A549 (cell line): ENCODE data around the gene APBB2. TPM values are rescaled to one million over a fixed set of nuclear protein-coding genes. Genes with fewer than 3 reads are reported as not detected.
"Not testable (repeated sequence)": the region's sequence is repeated elsewhere in the genome, so short reads cannot be mapped to it uniquely, and the experiment has no call there.

Experiments
- ATAC-seq, 2 experiments: fragments of 200-7000 bp in 1 of 2; fragments of >200 bp in 1 of 2; cut with Nextera tagmentation in 1 of 2; cut with Tn5 transposase in 1 of 2; 3 replicates each; pipeline versions ENCODE4 v1.8.0 to v1.9.1; 2018 to 2020; ENCODE audit warnings: mild to moderate bottlenecking in 1 of 2, moderate library complexity in 1 of 2
- CTCF ChIA-PET: fragments of 300-600 bp; sonication (Branson Sonifier 250); formaldehyde crosslinking; extraction: SDS; loops from one replicate; lab custom pipeline; 2021; ENCODE audit warnings: antibody characterized with exemption, inconsistent platforms; lab: Yijun Ruan, JAX
- POLR2A ChIA-PET: fragments of 350-600 bp; formaldehyde crosslinking; extraction: SDS; loops from one replicate; lab custom pipeline; 2021; ENCODE audit warnings: antibody characterized with exemption, inconsistent platforms; lab: Yijun Ruan, JAX
- DNase-seq, 2 experiments: peaks; one replicate each; pipeline versions ENCODE4 v3.0.0 to v3.0.0-alpha.2; 2011 to 2016; ENCODE audit warnings: low read depth in 1 of 2, low spot score in 1 of 2
- FAIRE-seq: peaks from 2 replicates; lab custom pipeline; 2011; peaks lifted over from hg19 to GRCh38; lab: Jason Lieb, UNC
- H3K27ac ChIP-seq, 2 experiments: fragments of >200 bp; sonication (Bioruptor Twin); formaldehyde crosslinking; 3 replicates each; pipeline ENCODE4 v1.5.1; 2016 to 2017
- H3K4me1 ChIP-seq: fragments of >200 bp; sonication (Bioruptor Twin); formaldehyde crosslinking; 3 replicates; pipeline ENCODE4 v1.6.1; 2016
- H3K4me2 ChIP-seq: fragments of >200 bp; sonication (Bioruptor Twin); formaldehyde crosslinking; 3 replicates; pipeline ENCODE4 v1.6.1; 2016
- H3K4me3 ChIP-seq: fragments of >200 bp; sonication (Bioruptor Twin); formaldehyde crosslinking; 3 replicates; pipeline ENCODE4 v1.5.1; 2016
- H3K9me3 ChIP-seq: fragments of >200 bp; sonication (Bioruptor Twin); formaldehyde crosslinking; 3 replicates; pipeline ENCODE4 v1.6.1; 2016
- ATOH8 ChIP-seq: fragments of 250-450 bp; sonication (Bioruptor Pico); IDR thresholded peaks from 2 replicates; pipeline ENCODE4 v1.5.0; 2020; ENCODE audit warnings: low read depth, mild to moderate bottlenecking, moderate library complexity
- CBX8 ChIP-seq: fragments of 200-600 bp; sonication (generic); IDR thresholded peaks from 2 replicates; pipeline ENCODE4 v1.6.1; 2016
- CTCF ChIP-seq: fragments of >200 bp; sonication (Bioruptor Twin); formaldehyde crosslinking; IDR thresholded peaks from 3 replicates; pipeline ENCODE4 v1.5.1; 2016
- E2F6 ChIP-seq: IDR thresholded peaks from 2 replicates; pipeline ENCODE4 v1.6.1; 2012; ENCODE audit warnings: low read depth, borderline replicate concordance
- EHF ChIP-seq: fragments of 250-450 bp; sonication (Bioruptor Pico); IDR thresholded peaks from 2 replicates; pipeline ENCODE4 v1.5.0; 2020; ENCODE audit warnings: mild to moderate bottlenecking
- FOSB ChIP-seq: fragments of 250-450 bp; sonication (Bioruptor Pico); IDR thresholded peaks from 2 replicates; pipeline ENCODE4 v1.5.0; 2020; ENCODE audit warnings: mild to moderate bottlenecking, moderate library complexity
- FOXS1 ChIP-seq: fragments of 250-450 bp; sonication (Bioruptor Pico); IDR thresholded peaks from 2 replicates; pipeline ENCODE4 v1.5.0; 2020; ENCODE audit warnings: mild to moderate bottlenecking, moderate library complexity
- HOXA7 ChIP-seq: fragments of 250-450 bp; sonication (Bioruptor Pico); IDR thresholded peaks from 2 replicates; pipeline ENCODE4 v1.5.0; 2020; ENCODE audit warnings: mild to moderate bottlenecking, moderate library complexity
- HOXB13 ChIP-seq: fragments of 250-450 bp; sonication (Bioruptor Pico); IDR thresholded peaks from 2 replicates; pipeline ENCODE4 v1.5.0; 2020; ENCODE audit warnings: low read depth, mild to moderate bottlenecking, moderate library complexity
- JUNB ChIP-seq: fragments of >200 bp; sonication (Bioruptor Twin); formaldehyde crosslinking; IDR thresholded peaks from 2 replicates; pipeline ENCODE4 v1.6.1; 2016
- MYC ChIP-seq: IDR thresholded peaks from 2 replicates; pipeline ENCODE4 v1.6.1; 2012; ENCODE audit warnings: mild to moderate bottlenecking, inconsistent platforms, low read length, improper control_type of control experiment, borderline replicate concordance
- NFE2L2 ChIP-seq: fragments of 150-350 bp; conservative IDR thresholded peaks from 2 replicates; pipeline ENCODE4 v1.6.1; 2014; ENCODE audit warnings: low read length
- NPAS2 ChIP-seq: fragments of 250-450 bp; sonication (Bioruptor Pico); IDR thresholded peaks from 2 replicates; pipeline ENCODE4 v1.8.0; 2022; ENCODE audit warnings: mild to moderate bottlenecking, moderate library complexity, borderline replicate concordance
- POLR2A ChIP-seq: IDR thresholded peaks from 2 replicates; pipeline ENCODE4 v1.6.1; 2012; ENCODE audit warnings: mild to moderate bottlenecking, low read length
- RARB ChIP-seq: fragments of 250-450 bp; sonication (Bioruptor Pico); IDR thresholded peaks from 2 replicates; pipeline ENCODE4 v1.8.0; 2021; ENCODE audit warnings: mild to moderate bottlenecking, moderate library complexity
- RNF2 ChIP-seq: fragments of 200-600 bp; sonication (generic); IDR thresholded peaks from 2 replicates; pipeline ENCODE4 v1.6.1; 2016; ENCODE audit warnings: low read depth, mild to moderate bottlenecking, antibody characterized with exemption, moderate library complexity, borderline replicate concordance
- SMC3 ChIP-seq: fragments of >200 bp; sonication (Bioruptor Twin); formaldehyde crosslinking; IDR thresholded peaks from 3 replicates; pipeline ENCODE4 v1.6.1; 2018; ENCODE audit warnings: inconsistent platforms
- TP53 ChIP-seq: fragments of 250-450 bp; sonication (Bioruptor Pico); IDR thresholded peaks from 2 replicates; pipeline ENCODE4 v1.5.0; 2021; ENCODE audit warnings: mild to moderate bottlenecking, moderate library complexity
- ZNF302 ChIP-seq: fragments of 250-450 bp; sonication (Bioruptor Pico); IDR thresholded peaks from 2 replicates; pipeline ENCODE4 v1.9.0; 2021; ENCODE audit warnings: inconsistent platforms, mild to moderate bottlenecking, moderate library complexity
- WGBS: methylation state at CpG from one replicate; pipeline ENCODE4 v1.1.6; 2017; ENCODE audit errors: missing lambda C conversion rate; 5-methylcytosine and 5-hydroxymethylcytosine counted together
- polyA plus RNA-seq, 4 experiments: library from polyadenylated mRNA; depleted of rRNA in 3 of 4; stranded (reverse); fragments of >200 nt; fragmentation: RNase III in 1 of 4; extraction: RNeasy Plus Mini Kit Qiagen cat#74134 plus additional on column Dnase treatment in 1 of 4; gene quantifications; 2 replicates in 3 of 4; 3 replicates in 1 of 4; pipeline ENCODE4 v1.2.3, GENCODE V29; 2011 to 2017
- TF ChIP-seq, protein P1 (sequence below): fragments of 150-350 bp; IDR thresholded peaks from 2 replicates; pipeline ENCODE4 v1.6.1; 2014; ENCODE audit warnings: low read depth, mild to moderate bottlenecking, low read length
- TF ChIP-seq, protein P2 (sequence below): fragments of 250-450 bp; sonication (Bioruptor Pico); IDR thresholded peaks from 2 replicates; pipeline ENCODE4 v1.5.0; 2021; ENCODE audit warnings: mild to moderate bottlenecking, moderate library complexity, borderline replicate concordance

Gene APBB2
- polyA plus RNA-seq, 2 of the 4 experiments (the other 2 are of a cell fraction), result 8.3 to 31.9 TPM

- Histone ChIP-seq H3K9me3 (no peaks in the 10 kb centered on the region), H3K27ac (no peak overlapping the region), H3K4me1 (no peaks in the 10 kb centered on the region), H3K4me3 (no peak overlapping the region), H3K4me2 (no peak overlapping the region)
- WGBS, result 98% methylated on average over 7 of the region's 11 CpGs
- CTCF ChIA-PET, result no interaction called here
- FAIRE-seq (no peak), ATAC-seq (no peak), DNase-seq (no peak)
- TF ChIP-seq NFE2L2 (no peak), NPAS2 (CRISPR knock-in tag) (no peak), ATOH8 (CRISPR knock-in tag) (no peak), MYC (no peak), JUNB (no peak), CTCF (no peak), E2F6 (no peak), HOXB13 (CRISPR knock-in tag) (no peak), CBX8 (no peak), TP53 (CRISPR knock-in tag) (no peak), RARB (CRISPR knock-in tag) (no peak)
- TF ChIP-seq, protein P1, sequence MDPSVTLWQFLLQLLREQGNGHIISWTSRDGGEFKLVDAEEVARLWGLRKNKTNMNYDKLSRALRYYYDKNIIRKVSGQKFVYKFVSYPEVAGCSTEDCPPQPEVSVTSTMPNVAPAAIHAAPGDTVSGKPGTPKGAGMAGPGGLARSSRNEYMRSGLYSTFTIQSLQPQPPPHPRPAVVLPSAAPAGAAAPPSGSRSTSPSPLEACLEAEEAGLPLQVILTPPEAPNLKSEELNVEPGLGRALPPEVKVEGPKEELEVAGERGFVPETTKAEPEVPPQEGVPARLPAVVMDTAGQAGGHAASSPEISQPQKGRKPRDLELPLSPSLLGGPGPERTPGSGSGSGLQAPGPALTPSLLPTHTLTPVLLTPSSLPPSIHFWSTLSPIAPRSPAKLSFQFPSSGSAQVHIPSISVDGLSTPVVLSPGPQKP, result no peak
- POLR2A ChIA-PET, result no interaction called here
These were observed 394.2 kb downstream of the APBB2 start for GRCh38 chr4:40820101-40820500.

GRCh38 chr4:40817157-40817556 lies 397.2 kb downstream of the APBB2 start:
- ATAC-seq, H3K4me1 ChIP-seq, H3K4me3 ChIP-seq, CTCF ChIA-PET, FAIRE-seq, H3K4me2 ChIP-seq, POLR2A ChIA-PET, H3K27ac ChIP-seq, H3K9me3 ChIP-seq, DNase-seq: not testable (repeated sequence)
- WGBS, result 93% methylated on average over 6 of the region's 6 CpGs

- Histone ChIP-seq H3K27ac (no peak overlapping the region), H3K9me3 (no peaks in the 10 kb centered on the region), H3K4me1 (no peaks in the 10 kb centered on the region), H3K4me3 (no peak overlapping the region), H3K4me2 (no peak overlapping the region)
- ATAC-seq (no peak), FAIRE-seq (no peak), DNase-seq (no peak)
- CTCF ChIA-PET, result interaction anchor here (0.6 to 1.2 kb wide), 2 partner anchors 19 to 119 kb away, joined by 3 read pairs; no protein-coding TSS in a partner anchor
- POLR2A ChIA-PET, result interaction anchor here (0.7 kb wide), 1 partner anchor 10 kb away, joined by 3 read pairs; no protein-coding TSS in a partner anchor
- TF ChIP-seq SMC3 (no peak), ATOH8 (CRISPR knock-in tag) (no peak), FOSB (CRISPR knock-in tag) (no peak), POLR2A (no peak), NPAS2 (CRISPR knock-in tag) (no peak), HOXA7 (CRISPR knock-in tag) (no peak), EHF (CRISPR knock-in tag) (no peak), ZNF302 (CRISPR knock-in tag) (no peak), RNF2 (no peak), FOXS1 (CRISPR knock-in tag) (no peak)
- TF ChIP-seq, protein P2, sequence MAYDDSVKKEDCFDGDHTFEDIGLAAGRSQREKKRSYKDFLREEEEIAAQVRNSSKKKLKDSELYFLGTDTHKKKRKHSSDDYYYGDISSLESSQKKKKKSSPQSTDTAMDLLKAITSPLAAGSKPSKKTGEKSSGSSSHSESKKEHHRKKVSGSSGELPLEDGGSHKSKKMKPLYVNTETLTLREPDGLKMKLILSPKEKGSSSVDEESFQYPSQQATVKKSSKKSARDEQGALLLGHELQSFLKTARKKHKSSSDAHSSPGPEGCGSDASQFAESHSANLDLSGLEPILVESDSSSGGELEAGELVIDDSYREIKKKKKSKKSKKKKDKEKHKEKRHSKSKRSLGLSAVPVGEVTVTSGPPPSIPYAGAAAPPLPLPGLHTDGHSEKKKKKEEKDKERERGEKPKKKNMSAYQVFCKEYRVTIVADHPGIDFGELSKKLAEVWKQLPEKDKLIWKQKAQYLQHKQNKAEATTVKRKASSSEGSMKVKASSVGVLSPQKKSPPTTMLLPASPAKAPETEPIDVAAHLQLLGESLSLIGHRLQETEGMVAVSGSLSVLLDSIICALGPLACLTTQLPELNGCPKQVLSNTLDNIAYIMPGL (CRISPR knock-in tag), result no peak
- 67% methylated on average over 2 of the region's 2 CpGs for WGBS
These were observed 401.5 kb downstream of the APBB2 start for GRCh38 chr4:40812856-40813255.
